ENCODE measurements around the gene PPP1R12B.

DNA sequence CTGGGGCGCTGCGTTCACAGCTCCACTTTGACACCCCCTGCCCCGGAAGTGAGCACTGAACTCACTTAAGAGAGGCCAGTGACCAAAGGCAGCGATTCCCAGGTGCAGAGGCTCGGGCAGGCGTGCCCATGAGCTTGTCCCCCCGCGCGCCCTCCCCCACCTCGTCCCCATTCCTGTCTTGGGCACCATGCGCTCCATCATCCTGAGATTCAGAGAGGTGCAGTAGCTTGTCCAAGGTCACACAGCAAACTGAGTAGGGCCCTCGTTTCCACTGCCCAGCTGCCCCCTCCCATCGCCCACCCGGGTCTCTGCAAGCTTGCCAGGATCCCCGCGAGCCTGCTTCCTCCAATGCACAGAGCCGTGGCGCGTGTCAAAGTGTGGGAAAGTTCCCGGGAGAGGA is 293.7 kb downstream of the PPP1R12B start:
- TF ChIP-seq, protein P1, sequence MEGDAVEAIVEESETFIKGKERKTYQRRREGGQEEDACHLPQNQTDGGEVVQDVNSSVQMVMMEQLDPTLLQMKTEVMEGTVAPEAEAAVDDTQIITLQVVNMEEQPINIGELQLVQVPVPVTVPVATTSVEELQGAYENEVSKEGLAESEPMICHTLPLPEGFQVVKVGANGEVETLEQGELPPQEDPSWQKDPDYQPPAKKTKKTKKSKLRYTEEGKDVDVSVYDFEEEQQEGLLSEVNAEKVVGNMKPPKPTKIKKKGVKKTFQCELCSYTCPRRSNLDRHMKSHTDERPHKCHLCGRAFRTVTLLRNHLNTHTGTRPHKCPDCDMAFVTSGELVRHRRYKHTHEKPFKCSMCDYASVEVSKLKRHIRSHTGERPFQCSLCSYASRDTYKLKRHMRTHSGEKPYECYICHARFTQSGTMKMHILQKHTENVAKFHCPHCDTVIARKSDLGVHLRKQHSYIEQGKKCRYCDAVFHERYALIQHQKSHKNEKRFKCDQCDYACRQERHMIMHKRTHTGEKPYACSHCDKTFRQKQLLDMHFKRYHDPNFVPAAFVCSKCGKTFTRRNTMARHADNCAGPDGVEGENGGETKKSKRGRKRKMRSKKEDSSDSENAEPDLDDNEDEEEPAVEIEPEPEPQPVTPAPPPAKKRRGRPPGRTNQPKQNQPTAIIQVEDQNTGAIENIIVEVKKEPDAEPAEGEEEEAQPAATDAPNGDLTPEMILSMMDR (conservative IDR thresholded peaks at IDR 0.05; ENCODE audit: low read depth, low read length) = no peak
- TF ChIP-seq EZH2 (IDR thresholded peaks at IDR 0.05; ENCODE audit: borderline replicate concordance, low read depth, low read length, poor library complexity, severe bottlenecking) = no peak

Data from A673 (cell line).